ENCODE results near the gene PRRX2. TPM values are rescaled to one million over a fixed set of nuclear protein-coding genes. Genes with fewer than 3 reads are reported as not detected.

The PRRX2 gene
- total RNA-seq, 1 donor from 2014 or later = 112 TPM

- H3K36me3 ChIP-seq = peaks cover 0 to 19% of the 10 kb centered on the region in 2 donors
- H3K27me3 ChIP-seq = no peaks in the 10 kb centered on the region
- H3K4me3 ChIP-seq = no peak overlapping the region
- no peak for DNase-seq (ENCODE audit: low spot score in 2 of 2)
- intact Hi-C loops (cut with DNase I) = loop anchor here (10.0 kb wide), 1 partner anchor 306 kb away; no protein-coding TSS in a partner anchor
- H3K9me3 ChIP-seq = no peaks in the 10 kb centered on the region
- peaks cover 9 to 22% of the 10 kb centered on the region in 2 donors for H3K4me1 ChIP-seq
- H3K27ac ChIP-seq = peak overlapping the region; percentile 56 to 73
- no peak for TF ChIP-seq CTCF (IDR thresholded peaks at IDR 0.05)
Observed at GRCh38 chr9:129718647-129719046, 53.2 kb downstream of the PRRX2 start.

- peaks cover 0 to 19% of the 10 kb centered on the region in 2 donors for H3K36me3 ChIP-seq
- DNase-seq (ENCODE audit: low spot score in 2 of 2) = no peak
- H3K4me3 ChIP-seq = no peak overlapping the region
- H3K27me3 ChIP-seq = no peaks in the 10 kb centered on the region
- no peak for TF ChIP-seq CTCF (IDR thresholded peaks at IDR 0.05)
- H3K9me3 ChIP-seq = no peaks in the 10 kb centered on the region
- intact Hi-C loops (cut with DNase I) = loop anchor here (10.0 kb wide), 1 partner anchor 306 kb away; no protein-coding TSS in a partner anchor
- H3K4me1 ChIP-seq = peaks cover 8 to 17% of the 10 kb centered on the region in 2 donors
- peak overlapping the region; percentile 56 to 73 for H3K27ac ChIP-seq
Observed at GRCh38 chr9:129719135-129719534, 53.7 kb downstream of the PRRX2 start.

GRCh38 chr9:129720181-129720864 is 54.9 kb downstream of the PRRX2 start:
- Histone ChIP-seq H3K4me1 (peaks cover 12 to 14% of the 10 kb centered on the region in 2 donors), H3K27ac (peak overlapping the region in 1 of 2 donors; percentile 50), H3K4me3 (no peak overlapping the region), H3K36me3 (peaks cover 0 to 19% of the 10 kb centered on the region in 2 donors), H3K27me3 (no peaks in the 10 kb centered on the region), H3K9me3 (no peaks in the 10 kb centered on the region)
- DNase-seq (ENCODE audit: low spot score in 2 of 2) = no peak
- TF ChIP-seq CTCF (IDR thresholded peaks at IDR 0.05) = no peak
- intact Hi-C loops (cut with DNase I) = no loop called here

- H3K27me3 ChIP-seq = no peaks in the 10 kb centered on the region
- peak overlapping the region in 1 of 2 donors; percentile 50 for H3K27ac ChIP-seq
- H3K36me3 ChIP-seq = peaks cover 0 to 19% of the 10 kb centered on the region in 2 donors
- intact Hi-C loops (cut with DNase I) = no loop called here
- no peaks in the 10 kb centered on the region for H3K9me3 ChIP-seq
- peak in 1 of 3 experiments; percentile 17 for TF ChIP-seq CTCF (IDR thresholded peaks at IDR 0.05)
- no peak for DNase-seq (ENCODE audit: low spot score in 2 of 2)
- H3K4me3 ChIP-seq = no peak overlapping the region
- H3K4me1 ChIP-seq = peaks cover 12 to 16% of the 10 kb centered on the region in 2 donors
Observed at GRCh38 chr9:129720865-129721545, 55.6 kb downstream of the PRRX2 start.

GRCh38 chr9:129722913-129723312 is 57.5 kb downstream of the PRRX2 start:
- Histone ChIP-seq H3K4me1 (peaks cover 15 to 26% of the 10 kb centered on the region in 2 donors), H3K27me3 (no peaks in the 10 kb centered on the region), H3K36me3 (peaks cover 0 to 19% of the 10 kb centered on the region in 2 donors), H3K27ac (peak overlapping the region; percentile 73 to 95), H3K9me3 (no peaks in the 10 kb centered on the region), H3K4me3 (no peak overlapping the region)
- intact Hi-C loops (cut with DNase I) = no loop called here
- TF ChIP-seq CTCF (IDR thresholded peaks at IDR 0.05) = no peak
- no peak for DNase-seq (ENCODE audit: low spot score in 2 of 2)
